Panc1 (cell line): Measurements from ENCODE around the gene IFT52. TPM values are rescaled to one million over a fixed set of nuclear protein-coding genes. Genes with fewer than 3 reads are reported as not detected.

Experiments used
- ATAC-seq: fragments of 200-7000 bp; cut with Tn5 transposase; 2 replicates; pipeline ENCODE4 v1.9.1; 2020; ENCODE audit warnings: mild to moderate bottlenecking, moderate library complexity
- BruUV-seq: library from RNA; stranded (reverse); fragments of 400-500 nt; replicated peaks from 2 replicates; lab custom pipeline; 2021; lab: Mats Ljungman, UMichigan
- CTCF ChIA-PET: fragments of 300-600 bp; sonication (Branson Sonifier 250); formaldehyde crosslinking; loops from one replicate; lab custom pipeline; 2022; ENCODE audit warnings: antibody characterized with exemption; lab: Charles Lee
- POLR2A ChIA-PET: fragments of 300-600 bp; sonication (Branson Sonifier 250); formaldehyde crosslinking; loops from one replicate; lab custom pipeline; 2022; ENCODE audit warnings: antibody characterized with exemption; lab: Charles Lee
- DNase-seq: peaks from one replicate; pipeline ENCODE4 v3.0.0-alpha.2; 2010; ENCODE audit warnings: low read depth, low spot score
- H3K27ac ChIP-seq: 2 replicates; pipeline ENCODE4 v1.5.1; 2011; ENCODE audit warnings: mild to moderate bottlenecking, low read length, inconsistent platforms
- H3K27me3 ChIP-seq: fragments of 200-500 bp; sonication (Bioruptor generic); 2 replicates; pipeline ENCODE4 v1.6.0; 2014; ENCODE audit warnings: low read length, inconsistent platforms; ENCODE audit not compliant: control insufficient read depth, insufficient read depth
- H3K36me3 ChIP-seq: fragments of 200-500 bp; sonication (Bioruptor generic); 2 replicates; pipeline ENCODE4 v1.5.1; 2014; ENCODE audit warnings: inconsistent platforms, mild to moderate bottlenecking, low read length, moderate library complexity; ENCODE audit not compliant: control insufficient read depth, insufficient read depth
- H3K4me1 ChIP-seq: 2 replicates; pipeline ENCODE4 v1.5.1; 2011; ENCODE audit warnings: inconsistent platforms, mild to moderate bottlenecking, low read length, moderate library complexity; ENCODE audit not compliant: control insufficient read depth, insufficient read depth
- H3K4me3 ChIP-seq, 2 experiments: 2 replicates each; pipeline ENCODE4 v1.5.1; 2011 to 2012; ENCODE audit warnings: low read depth in 2 of 2, low read length in 2 of 2, mild to moderate bottlenecking in 2 of 2, inconsistent platforms in 1 of 2, moderate library complexity in 1 of 2
- H3K9me3 ChIP-seq: fragments of 200-500 bp; sonication (Bioruptor generic); 2 replicates; pipeline ENCODE4 v1.5.1; 2014; ENCODE audit warnings: low read depth, mild to moderate bottlenecking, inconsistent platforms, low read length, moderate library complexity; ENCODE audit not compliant: control insufficient read depth, insufficient read depth
- CTCF ChIP-seq: fragments of 450-650 bp; IDR thresholded peaks from 2 replicates; pipeline ENCODE4 v1.5.1; 2017; ENCODE audit warnings: mild to moderate bottlenecking
- POLR2AphosphoS5 ChIP-seq: IDR thresholded peaks from 2 replicates; pipeline ENCODE4 v1.6.1; 2012; ENCODE audit warnings: mild to moderate bottlenecking, low read depth, low read length, moderate library complexity
- REST ChIP-seq, 2 experiments: IDR thresholded peaks; 2 replicates each; pipeline ENCODE4 v1.6.1; 2011 to 2012; ENCODE audit warnings: low read depth in 2 of 2, control low read depth in 1 of 2, low read length in 1 of 2, mild to moderate bottlenecking in 1 of 2, moderate library complexity in 1 of 2; ENCODE audit not compliant: insufficient read depth in 1 of 2
- SIN3A ChIP-seq: IDR thresholded peaks from 2 replicates; pipeline ENCODE4 v1.6.1; 2012; ENCODE audit warnings: low read depth, mild to moderate bottlenecking, low read length, moderate library complexity, borderline replicate concordance; ENCODE audit not compliant: insufficient read depth
- TCF7L2 ChIP-seq: IDR thresholded peaks from 2 replicates; pipeline ENCODE4 v1.6.1; 2011; ENCODE audit warnings: mild to moderate bottlenecking, low read depth, low read length, inconsistent platforms
- in situ Hi-C: cut with HindIII; loops from 2 replicates; pipeline ENCODE4 v1.10.0; 2016; ENCODE audit warnings: low sequenced_read_pairs, low pct_unique_long_range_greater_than_20kb
- intact Hi-C: fragments of 100-400 bp; cut with micrococcal nuclease; formaldehyde crosslinking; loops from one replicate; pipeline ENCODE4 v1.10.0; 2022; ENCODE audit not compliant: unreplicated experiment
- total RNA-seq: library from RNA; stranded (reverse); gene quantifications from one replicate; pipeline ENCODE4 v1.2.1, GENCODE V29; 2021; ENCODE audit not compliant: unreplicated experiment

The IFT52 gene
- total RNA-seq, 1 experiment from 2014 or later = 29.2 TPM

- POLR2A ChIA-PET = no interaction called here
- CTCF ChIA-PET = no interaction called here
- in situ Hi-C loops (no loop called here), intact Hi-C loops (loop anchor here (10.0 kb wide), 1 partner anchor 149 kb away; no protein-coding TSS in a partner anchor)
- Histone ChIP-seq H3K4me3 (no peak overlapping the region), H3K9me3 (no peaks in the 10 kb centered on the region), H3K27me3 (no peaks in the 10 kb centered on the region), H3K36me3 (no peaks in the 10 kb centered on the region), H3K4me1 (no peaks in the 10 kb centered on the region), H3K27ac (no peak overlapping the region)
- ATAC-seq (no peak), DNase-seq (no peak)
- no peak for TF ChIP-seq SIN3A
- TF ChIP-seq CTCF = no peak
- no peak for TF ChIP-seq POLR2AphosphoS5
- no peak for TF ChIP-seq REST (IDR thresholded peaks at IDR 0.05; ENCODE audit: insufficient read depth in 1 of 2, low read depth in 2 of 2, low read length in 1 of 2)
- TF ChIP-seq TCF7L2 = no peak
- BruUV-seq = no TSS peak
Measured at GRCh38 chr20:43545837-43546578, 44.7 kb upstream of the IFT52 start.

GRCh38 chr20:43548273-43548880, 42.4 kb upstream of the IFT52 start:
- intact Hi-C loops = loop anchor here (10.0 kb wide), 1 partner anchor 146 kb away; no protein-coding TSS in a partner anchor
- H3K9me3 ChIP-seq = no peaks in the 10 kb centered on the region
- no peak overlapping the region for H3K27ac ChIP-seq
- ChIA-PET POLR2A (interaction anchor here (0.5 kb wide), 1 partner anchor 187 kb away, joined by 6 read pairs; no protein-coding TSS in a partner anchor), CTCF (no interaction called here)
- DNase-seq = no peak
- H3K4me1 ChIP-seq = no peaks in the 10 kb centered on the region
- no peak overlapping the region for H3K4me3 ChIP-seq
- in situ Hi-C loops = no loop called here
- H3K36me3 ChIP-seq = no peaks in the 10 kb centered on the region
- no peak for ATAC-seq
- BruUV-seq = no TSS peak
- no peaks in the 10 kb centered on the region for H3K27me3 ChIP-seq
- TF ChIP-seq REST (IDR thresholded peaks at IDR 0.05; ENCODE audit: insufficient read depth in 1 of 2, low read depth in 2 of 2, low read length in 1 of 2) = no peak
- no peak for TF ChIP-seq TCF7L2
- TF ChIP-seq POLR2AphosphoS5 = no peak
- no peak for TF ChIP-seq SIN3A
- TF ChIP-seq CTCF = no peak
